GM20000 (cell line): Measurements from ENCODE around the gene WWOX.

Source experiments
- DNase-seq: peaks from one replicate; pipeline ENCODE4 v3.0.0; 2012; ENCODE audit warnings: low spot score
- CTCF ChIP-seq: IDR thresholded peaks from 2 replicates; pipeline ENCODE4 v1.5.1; 2012; ENCODE audit warnings: mild to moderate bottlenecking, control low read depth; ENCODE audit errors: extremely low read depth, missing control alignments

Gene WWOX

DNA sequence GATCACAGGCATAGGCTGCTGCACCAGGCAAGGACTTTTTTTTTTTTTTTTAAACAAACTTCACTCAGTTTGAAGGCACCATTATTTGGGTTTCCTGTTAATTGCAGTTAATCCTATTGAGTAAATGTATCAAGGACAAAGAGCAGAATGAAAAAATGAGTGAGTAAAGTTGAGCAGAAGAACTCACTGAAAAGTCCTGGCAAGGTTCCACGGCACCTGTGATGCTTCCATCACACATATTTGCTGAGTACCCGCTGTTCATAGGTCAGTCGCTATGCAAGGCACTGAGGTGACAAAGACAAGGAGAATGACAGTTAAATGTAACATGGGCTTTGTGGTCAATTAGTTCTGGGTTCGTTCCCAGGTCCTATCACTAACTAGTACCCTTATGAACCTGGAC lies 831.1 kb downstream of the WWOX start:
- no peak for DNase-seq
- no peak for TF ChIP-seq CTCF

- no peak for DNase-seq
- no peak for TF ChIP-seq CTCF
These were observed 831.8 kb downstream of the WWOX start for GRCh38 chr16:78931267-78931666.

DNA sequence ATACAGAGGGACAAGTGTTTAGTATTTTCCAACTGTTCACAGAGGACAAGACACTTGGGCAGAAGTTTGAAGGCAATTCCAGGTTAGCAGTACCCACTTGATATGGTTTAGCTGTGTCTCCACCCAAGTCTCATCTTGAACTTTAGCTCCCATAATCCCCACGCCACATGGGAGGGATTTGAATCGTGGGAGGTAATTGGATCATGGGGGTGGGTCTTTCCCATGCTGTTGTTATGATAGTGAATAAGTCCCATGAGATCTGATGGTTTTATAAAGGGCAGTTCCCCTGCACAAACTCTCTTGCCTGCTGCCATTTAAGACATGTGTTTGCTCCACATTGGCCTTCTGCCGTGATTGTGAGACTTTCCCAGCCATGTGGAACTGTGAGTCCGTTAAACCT lies 832.2 kb downstream of the WWOX start:
- DNase-seq = no peak
- no peak for TF ChIP-seq CTCF

GRCh38 chr16:78932355-78932943 lies 833.0 kb downstream of the WWOX start:
- TF ChIP-seq CTCF = no peak
- no peak for DNase-seq

DNA sequence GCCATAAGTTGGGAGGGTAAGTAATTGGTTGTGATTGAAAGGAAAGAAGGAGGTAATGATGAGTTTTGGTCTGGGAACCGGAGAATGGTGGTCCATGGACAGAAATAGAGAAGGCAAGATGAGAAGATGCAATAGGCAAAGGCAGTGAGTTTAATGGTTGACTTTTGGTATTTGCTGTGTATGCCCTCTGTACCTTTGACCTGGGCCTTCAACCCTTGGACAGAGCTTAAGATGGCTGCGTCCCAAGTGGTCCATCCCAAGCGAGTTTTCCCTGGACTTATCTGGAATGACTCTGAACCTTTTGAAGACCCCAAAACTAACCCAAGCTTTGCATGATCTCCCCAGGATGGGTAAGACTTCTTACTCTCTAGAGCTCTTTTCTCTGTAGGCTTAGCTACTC lies 836.6 kb downstream of the WWOX start:
- no peak for DNase-seq
- TF ChIP-seq CTCF = no peak

GRCh38 chr16:78939597-78939996 lies 840.1 kb downstream of the WWOX start:
- no peak for DNase-seq
- no peak for TF ChIP-seq CTCF

GRCh38 chr16:78942625-78943245 lies 843.3 kb downstream of the WWOX start:
- no peak for DNase-seq
- TF ChIP-seq CTCF = no peak
